PC-9 (cell line): ENCODE data around the gene WASL. TPM values are rescaled to one million over a fixed set of nuclear protein-coding genes. Genes with fewer than 3 reads are reported as not detected.

Source experiments
- BruUV-seq: library from RNA; stranded (reverse); fragments of 400-500 nt; replicated peaks from 2 replicates; lab custom pipeline; 2021; lab: Mats Ljungman, UMichigan
- CTCF ChIA-PET: fragments of 300-600 bp; sonication (Branson Sonifier 250); formaldehyde crosslinking; loops from one replicate; lab custom pipeline; 2022; ENCODE audit warnings: antibody characterized with exemption; lab: Charles Lee
- POLR2A ChIA-PET: fragments of 300-600 bp; sonication (Branson Sonifier 250); formaldehyde crosslinking; loops from one replicate; lab custom pipeline; 2022; ENCODE audit warnings: antibody characterized with exemption; ENCODE audit not compliant: unreplicated experiment; lab: Charles Lee
- DNase-seq, 2 experiments: peaks; one replicate each; pipeline versions ENCODE4 v3.0.0 to v3.0.0-alpha.2; 2015 to 2022; ENCODE audit warnings: mixed read lengths in 1 of 2
- H2AFZ ChIP-seq: fragments of 200-600 bp; sonication (generic); 2 replicates; pipeline ENCODE4 v1.8.1; 2017; ENCODE audit warnings: antibody characterized with exemption
- H3F3A ChIP-seq: fragments of 200-600 bp; sonication (generic); 2 replicates; pipeline ENCODE4 v1.8.1; 2017; ENCODE audit warnings: antibody characterized with exemption, mild to moderate bottlenecking, low read depth; ENCODE audit not compliant: insufficient read depth
- H3K27ac ChIP-seq: fragments of 200-600 bp; sonication (generic); 2 replicates; pipeline ENCODE4 v1.6.1; 2016; ENCODE audit warnings: mixed run types
- H3K27me3 ChIP-seq: fragments of 200-600 bp; sonication (generic); 2 replicates; pipeline ENCODE4 v1.6.1; 2016; ENCODE audit warnings: low read depth, mixed run types; ENCODE audit not compliant: insufficient read depth
- H3K36me3 ChIP-seq: fragments of 200-600 bp; sonication (generic); 2 replicates; pipeline ENCODE4 v1.6.1; 2016; ENCODE audit warnings: low read depth, mixed run types
- H3K4me1 ChIP-seq: fragments of 200-600 bp; sonication (generic); replicated peaks from 2 replicates; pipeline ENCODE4 v1.6.1; 2016; ENCODE audit warnings: mixed run types; ENCODE audit not compliant: insufficient read depth
- H3K4me2 ChIP-seq: fragments of 200-600 bp; sonication (generic); 2 replicates; pipeline ENCODE4 v1.6.1; 2017; ENCODE audit warnings: mixed run types
- H3K4me3 ChIP-seq: fragments of 200-600 bp; sonication (generic); 2 replicates; pipeline ENCODE4 v1.6.1; 2016; ENCODE audit warnings: mixed run types
- H3K79me2 ChIP-seq: fragments of 200-600 bp; sonication (generic); 2 replicates; pipeline ENCODE4 v1.6.1; 2017; ENCODE audit warnings: low read depth, mixed run types
- H3K9me2 ChIP-seq: fragments of 200-600 bp; sonication (generic); 2 replicates; pipeline ENCODE4 v1.8.1; 2017; ENCODE audit warnings: mild to moderate bottlenecking; ENCODE audit not compliant: insufficient read depth
- H3K9me3 ChIP-seq: fragments of 200-600 bp; sonication (generic); 2 replicates; pipeline ENCODE4 v1.8.1; 2016; ENCODE audit warnings: low read depth; ENCODE audit not compliant: insufficient read depth
- H4K20me1 ChIP-seq: fragments of 200-600 bp; sonication (generic); 2 replicates; pipeline ENCODE4 v1.8.1; 2017; ENCODE audit not compliant: insufficient read depth
- EZH2 ChIP-seq: fragments of 200-600 bp; sonication (generic); IDR thresholded peaks from 2 replicates; pipeline ENCODE4 v1.8.0; 2017; ENCODE audit warnings: antibody characterized with exemption, low read depth
- intact Hi-C: fragments of 100-400 bp; cut with micrococcal nuclease; formaldehyde crosslinking; loops from one replicate; pipeline ENCODE4 v1.10.0; 2022; ENCODE audit not compliant: unreplicated experiment
- total RNA-seq: library from RNA; stranded (reverse); gene quantifications from 2 replicates; pipeline ENCODE4 v1.2.3, GENCODE V29; 2021
- TF ChIP-seq, protein P1 (sequence below): fragments of 200-600 bp; sonication (generic); conservative IDR thresholded peaks from 2 replicates; pipeline ENCODE4 v1.6.1; 2017; ENCODE audit warnings: mixed run types, antibody characterized with exemption, mild to moderate bottlenecking, moderate library complexity

The WASL gene
- total RNA-seq, 1 experiment from 2014 or later = 40.3 TPM

DNA sequence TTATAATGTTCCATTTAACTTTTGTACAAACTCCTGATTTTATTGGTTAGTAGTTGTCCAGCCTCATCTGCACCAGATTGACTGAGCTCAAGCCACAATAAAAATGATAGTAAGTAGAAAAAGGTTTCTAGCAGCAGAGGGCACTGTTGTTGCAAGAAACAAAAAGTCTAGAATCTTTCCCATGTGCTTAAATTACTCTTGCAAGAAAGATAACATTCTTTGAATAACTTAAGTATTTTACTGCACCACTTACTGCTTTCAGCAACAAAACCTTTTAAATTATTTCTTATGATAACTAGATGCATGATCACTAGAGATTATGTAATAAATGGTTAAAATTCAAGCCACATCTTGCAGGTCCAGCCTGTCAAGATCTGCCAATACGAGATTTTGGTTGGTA, 66.1 kb downstream of the WASL start:
- TF ChIP-seq EZH2 = no peak
- TF ChIP-seq, protein P1, sequence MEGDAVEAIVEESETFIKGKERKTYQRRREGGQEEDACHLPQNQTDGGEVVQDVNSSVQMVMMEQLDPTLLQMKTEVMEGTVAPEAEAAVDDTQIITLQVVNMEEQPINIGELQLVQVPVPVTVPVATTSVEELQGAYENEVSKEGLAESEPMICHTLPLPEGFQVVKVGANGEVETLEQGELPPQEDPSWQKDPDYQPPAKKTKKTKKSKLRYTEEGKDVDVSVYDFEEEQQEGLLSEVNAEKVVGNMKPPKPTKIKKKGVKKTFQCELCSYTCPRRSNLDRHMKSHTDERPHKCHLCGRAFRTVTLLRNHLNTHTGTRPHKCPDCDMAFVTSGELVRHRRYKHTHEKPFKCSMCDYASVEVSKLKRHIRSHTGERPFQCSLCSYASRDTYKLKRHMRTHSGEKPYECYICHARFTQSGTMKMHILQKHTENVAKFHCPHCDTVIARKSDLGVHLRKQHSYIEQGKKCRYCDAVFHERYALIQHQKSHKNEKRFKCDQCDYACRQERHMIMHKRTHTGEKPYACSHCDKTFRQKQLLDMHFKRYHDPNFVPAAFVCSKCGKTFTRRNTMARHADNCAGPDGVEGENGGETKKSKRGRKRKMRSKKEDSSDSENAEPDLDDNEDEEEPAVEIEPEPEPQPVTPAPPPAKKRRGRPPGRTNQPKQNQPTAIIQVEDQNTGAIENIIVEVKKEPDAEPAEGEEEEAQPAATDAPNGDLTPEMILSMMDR = peak; percentile 73
- CTCF ChIA-PET = interaction anchor here (1.0 kb wide), 1 partner anchor 116 kb away, joined by 5 read pairs; no protein-coding TSS in a partner anchor
- H3K9me3 ChIP-seq = no peaks in the 10 kb centered on the region
- no peaks in the 10 kb centered on the region for H3K4me1 ChIP-seq
- no peaks in the 10 kb centered on the region for H3K9me2 ChIP-seq
- H4K20me1 ChIP-seq = no peaks in the 10 kb centered on the region; the same call in 1 of the 2 replicates
- H3K4me2 ChIP-seq = no peak overlapping the region
- H3K4me3 ChIP-seq = no peak overlapping the region
- H2AFZ ChIP-seq = no peak overlapping the region
- H3F3A ChIP-seq = no peaks in the 10 kb centered on the region
- intact Hi-C loops = loop anchor here (2.0 to 5.0 kb wide), 3 partner anchors 45 to 182 kb away; no protein-coding TSS in a partner anchor
- H3K36me3 ChIP-seq = peaks cover 12% of the 10 kb centered on the region; the same call in 1 of the 2 replicates
- H3K79me2 ChIP-seq = no peaks in the 10 kb centered on the region
- H3K27me3 ChIP-seq = no peaks in the 10 kb centered on the region
- POLR2A ChIA-PET = interaction anchor here (0.7 kb wide), 1 partner anchor 93 kb away, joined by 3 read pairs; no protein-coding TSS in a partner anchor
- no TSS peak for BruUV-seq
- H3K27ac ChIP-seq = no peak overlapping the region
- DNase-seq = peak; percentile 27 to 67

- no peak overlapping the region for H3K4me2 ChIP-seq
- H3K4me3 ChIP-seq = no peak overlapping the region
- H3K36me3 ChIP-seq = peaks cover 12% of the 10 kb centered on the region; the same call in 1 of the 2 replicates
- no TSS peak for BruUV-seq
- POLR2A ChIA-PET = interaction anchor here (0.6 kb wide), 1 partner anchor 124 kb away, joined by 3 read pairs; the partner anchor contains the start of gene NDUFA5
- CTCF ChIA-PET = no interaction called here
- intact Hi-C loops = loop anchor here (5.0 kb wide), 1 partner anchor 44 kb away; no protein-coding TSS in a partner anchor
- H3K9me3 ChIP-seq = no peaks in the 10 kb centered on the region
- no peaks in the 10 kb centered on the region for H3F3A ChIP-seq
- DNase-seq = no peak
- no peaks in the 10 kb centered on the region for H3K9me2 ChIP-seq
- TF ChIP-seq EZH2 = no peak
- TF ChIP-seq, protein P1 = no peak
- H2AFZ ChIP-seq = no peak overlapping the region
- H3K79me2 ChIP-seq = no peaks in the 10 kb centered on the region
- no peaks in the 10 kb centered on the region for H4K20me1 ChIP-seq
- no peaks in the 10 kb centered on the region for H3K27me3 ChIP-seq
- no peaks in the 10 kb centered on the region for H3K4me1 ChIP-seq
- no peak overlapping the region for H3K27ac ChIP-seq
Measured at GRCh38 chr7:123681561-123681960, 67.2 kb downstream of the WASL start.

DNA sequence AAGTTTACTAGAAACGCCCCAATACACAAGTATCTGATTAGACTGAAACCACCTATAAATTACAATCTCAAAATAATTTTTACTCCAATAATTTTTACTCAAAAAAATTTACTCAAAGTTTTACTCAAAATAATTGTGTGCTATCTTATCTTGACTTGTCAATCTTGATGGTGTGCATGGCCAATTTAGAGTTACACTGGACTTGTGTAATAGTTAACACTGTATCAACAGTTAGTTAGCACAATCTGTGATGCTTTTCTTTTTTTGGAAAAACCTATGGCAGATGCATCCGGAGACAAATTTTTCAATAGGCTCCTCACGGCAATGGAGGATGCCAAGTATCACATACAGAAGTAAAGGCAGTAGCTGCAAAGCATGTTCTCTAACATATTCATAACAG, 68.2 kb downstream of the WASL start:
- Histone ChIP-seq H3K4me3 (no peak overlapping the region), H3K36me3 (peaks cover 16% of the 10 kb centered on the region; the same call in 1 of the 2 replicates), H3K4me1 (no peaks in the 10 kb centered on the region), H3K27ac (no peak overlapping the region), H3K9me2 (no peaks in the 10 kb centered on the region), H3K27me3 (no peaks in the 10 kb centered on the region), H3K4me2 (no peak overlapping the region), H3K79me2 (no peaks in the 10 kb centered on the region), H3K9me3 (no peaks in the 10 kb centered on the region), H4K20me1 (no peaks in the 10 kb centered on the region), H2AFZ (no peak overlapping the region), H3F3A (no peaks in the 10 kb centered on the region)
- TF ChIP-seq EZH2 = no peak
- TF ChIP-seq, protein P1 = no peak
- ChIA-PET CTCF (no interaction called here), POLR2A (no interaction called here)
- intact Hi-C loops = loop anchor here (5.0 kb wide), 1 partner anchor 43 kb away; no protein-coding TSS in a partner anchor
- no peak for DNase-seq
- BruUV-seq = no TSS peak
